Keratinocyte (primary cell): ENCODE data around the gene CHMP2A.

Source experiments
- CTCF ChIP-seq, 3 experiments: IDR thresholded peaks in 1 of 3; conservative IDR thresholded peaks in 1 of 3; optimal IDR thresholded peaks in 1 of 3; 2 replicates in 2 of 3; 3 replicates in 1 of 3; pipeline versions ENCODE3 to v1.5.1; 2011; ENCODE audit warnings: low read length in 3 of 3, mild to moderate bottlenecking in 3 of 3, moderate library complexity in 2 of 3, control low read depth in 1 of 3, inconsistent platforms in 1 of 3; ENCODE audit not compliant: insufficient read depth in 2 of 3; ENCODE audit errors: extremely low read depth in 1 of 3
- EZH2 ChIP-seq: IDR thresholded peaks from one replicate; pipeline ENCODE4 v1.6.1; 2012; ENCODE audit warnings: inconsistent platforms, mild to moderate bottlenecking, low read length, moderate library complexity

- no peak for TF ChIP-seq CTCF (optimal IDR thresholded peaks at IDR 0.05 in 1 of 3, IDR thresholded peaks at IDR 0.05 in 1 of 3, conservative IDR thresholded peaks at IDR 0.05 in 1 of 3; ENCODE audit: extremely low read depth in 1 of 3, insufficient read depth in 2 of 3, low read length in 3 of 3)
- no peak for TF ChIP-seq EZH2
Observed at GRCh38 chr19:58570770-58571574, 16.1 kb upstream of the CHMP2A start.
